ENCODE data around the gene RYR2. TPM values are rescaled to one million over a fixed set of nuclear protein-coding genes. Genes with fewer than 3 reads are reported as not detected.

The RYR2 gene
- total RNA-seq, 1 experiment from 2014 or later: 3.4 TPM

- Histone ChIP-seq H2AFZ (ENCODE audit: low read length) (no peak overlapping the region), H3K27ac (ENCODE audit: insufficient read length, low read depth, low read length) (no peak overlapping the region)
- no CpG with 5 or more reads among the region's 11 CpGs for WGBS (ENCODE audit: extremely low coverage, insufficient read length, low lambda C conversion rate)
Measured at GRCh38 chr1:237084341-237085077, 42.5 kb downstream of the RYR2 start.

More at GRCh38 chr1:237084341-237085077, 42.5 kb downstream of the RYR2 start:
- peaks cover 4% of the 10 kb centered on the region; the same call in 1 of the 2 replicates for H3K79me2 ChIP-seq (ENCODE audit: insufficient read depth, low read length)
- H3K27me3 ChIP-seq (ENCODE audit: insufficient read depth, low read length): no peaks in the 10 kb centered on the region
- H3K9me3 ChIP-seq (ENCODE audit: control insufficient read depth, low read depth, low read length): no peaks in the 10 kb centered on the region
- H3K14ac ChIP-seq (ENCODE audit: insufficient read depth, low read length): no peak overlapping the region
- no peak overlapping the region for H2AK5ac ChIP-seq (ENCODE audit: insufficient read length, low read length)
- no peak overlapping the region for H2BK20ac ChIP-seq (ENCODE audit: low read depth, low read length, poor library complexity, severe bottlenecking)
- no peaks in the 10 kb centered on the region for H3K36me3 Mint-ChIP-seq (ENCODE audit: insufficient read depth in 1 of 3, low read depth in 3 of 3)
- no peaks in the 10 kb centered on the region for H3K9me3 Mint-ChIP-seq
- H3K4me3 Mint-ChIP-seq: no peak overlapping the region
- no peak overlapping the region for H2BK120ac ChIP-seq (ENCODE audit: low read depth, low read length, poor library complexity, severe bottlenecking)
- no peak overlapping the region for H4K8ac ChIP-seq (replicated peaks; ENCODE audit: insufficient read length, low read depth, low read length)
- H2BK15ac ChIP-seq (ENCODE audit: low read depth, low read length): no peak overlapping the region
- no peak overlapping the region for H3K56ac ChIP-seq (ENCODE audit: insufficient read length, low read depth, low read length)
- H3K18ac ChIP-seq (ENCODE audit: insufficient read length, low read depth, low read length): no peak overlapping the region
- no peak overlapping the region for H2BK12ac ChIP-seq (ENCODE audit: insufficient read length, low read depth, low read length)
- H3K23ac ChIP-seq (ENCODE audit: insufficient read length, low read depth, low read length): no peak overlapping the region
- no peak overlapping the region for H3K4ac ChIP-seq (ENCODE audit: low read depth, low read length)
- H4K5ac ChIP-seq (ENCODE audit: insufficient read length, low read depth, low read length): no peak overlapping the region
- no peaks in the 10 kb centered on the region; the same call in 1 of the 2 replicates for H3K27me3 Mint-ChIP-seq (ENCODE audit: low read depth)
- H3K4me2 ChIP-seq (ENCODE audit: insufficient read depth, insufficient read length, low read length): no peak overlapping the region
- H3K9ac ChIP-seq (ENCODE audit: extremely low read depth, insufficient read length, low read length): no peak overlapping the region
- H3T11ph ChIP-seq (ENCODE audit: low read length): no peak overlapping the region
- H4K20me1 ChIP-seq (ENCODE audit: control insufficient read depth, insufficient read depth, insufficient read length): no peaks in the 10 kb centered on the region
- no peak for DNase-seq
- H3K79me1 ChIP-seq (ENCODE audit: insufficient read depth, low read depth, low read length, poor library complexity, severe bottlenecking): no peaks in the 10 kb centered on the region
- H3K4me1 ChIP-seq (ENCODE audit: insufficient read depth, low read length): peaks cover 12% of the 10 kb centered on the region; the same call in 1 of the 2 replicates
- H3K4me1 Mint-ChIP-seq: peaks cover 34 to 47% of the 10 kb centered on the region in 2 experiments
- TF ChIP-seq CTCF (conservative IDR thresholded peaks at IDR 0.05): no peak
- H4K91ac ChIP-seq (ENCODE audit: insufficient read length, low read depth, low read length): no peak overlapping the region
- no peak overlapping the region for H2BK5ac ChIP-seq (ENCODE audit: insufficient read length, low read length)
- no peaks in the 10 kb centered on the region for H3K23me2 ChIP-seq (ENCODE audit: insufficient read length, low read depth, low read length, poor library complexity, severe bottlenecking)
- no peak overlapping the region for H3K27ac Mint-ChIP-seq
